ENCODE measurements around the gene CSTA. TPM values are rescaled to one million over a fixed set of nuclear protein-coding genes. Genes with fewer than 3 reads are reported as not detected.

The CSTA gene
- polyA plus RNA-seq, 3 donors: 211 to 582 (median 515) TPM

- Mint-ChIP-seq H3K27ac (peak overlapping the region in 1 of 7 donors; percentile 10), H3K4me3 (no peak overlapping the region), H3K27me3 (ENCODE audit: low read depth in 3 of 3) (peaks cover 0 to 2% (median 0%) of the 10 kb centered on the region in 3 donors), H3K4me1 (peaks cover 42% of the 10 kb centered on the region), H3K36me3 (peaks cover 15 to 19% of the 10 kb centered on the region in 2 donors), H3K9me3 (peaks cover 0 to 3% (median 0%) of the 10 kb centered on the region in 7 donors)
- no peak overlapping the region for H3K4me2 ChIP-seq (replicated peaks; ENCODE audit: extremely low read depth, low read length, poor library complexity, severe bottlenecking)
- H3K9ac ChIP-seq (ENCODE audit: insufficient read depth, low read length, poor library complexity, severe bottlenecking): no peak overlapping the region
- peaks cover 13% of the 10 kb centered on the region for H4K20me1 ChIP-seq (ENCODE audit: insufficient read depth, low read length)
- H3K79me2 ChIP-seq (ENCODE audit: insufficient read depth, low read length): peaks cover 6% of the 10 kb centered on the region
- intact Hi-C loops (cut with micrococcal nuclease): no loop called here
- H3K4me3 ChIP-seq (replicated peaks in 1 of 3; ENCODE audit: low read depth in 2 of 3, low read length in 3 of 3): no peak overlapping the region
- no peak overlapping the region for H3K27ac ChIP-seq (ENCODE audit: low read depth in 1 of 2, low read length in 2 of 2)
- TF ChIP-seq CTCF (IDR thresholded peaks at IDR 0.05): no peak
- H3K27me3 ChIP-seq (ENCODE audit: control insufficient read depth in 2 of 2, insufficient read depth in 2 of 2, low read length in 2 of 2): no peaks in the 10 kb centered on the region
- no CpG with 5 or more reads among the region's 2 CpGs for WGBS (ENCODE audit: insufficient coverage)
- no peak overlapping the region for H2AFZ ChIP-seq (ENCODE audit: insufficient read depth, low read depth, low read length, poor library complexity, severe bottlenecking)
- no peak for DNase-seq
- H3K36me3 ChIP-seq (replicated peaks in 1 of 2; ENCODE audit: control insufficient read depth in 1 of 2, insufficient read depth in 2 of 2, low read length in 2 of 2): peaks cover 0 to 19% of the 10 kb centered on the region in 2 donors
- peaks cover 20 to 21% of the 10 kb centered on the region in 2 donors for H3K4me1 ChIP-seq (ENCODE audit: control insufficient read depth in 1 of 2, insufficient read depth in 2 of 2, low read length in 2 of 2)
- no peaks in the 10 kb centered on the region for H3K9me3 ChIP-seq (replicated peaks in 1 of 2; ENCODE audit: control insufficient read depth in 1 of 2, insufficient read depth in 1 of 2, low read length in 2 of 2)
Observed at GRCh38 chr3:122353215-122353614, 28.2 kb downstream of the CSTA start.

DNA sequence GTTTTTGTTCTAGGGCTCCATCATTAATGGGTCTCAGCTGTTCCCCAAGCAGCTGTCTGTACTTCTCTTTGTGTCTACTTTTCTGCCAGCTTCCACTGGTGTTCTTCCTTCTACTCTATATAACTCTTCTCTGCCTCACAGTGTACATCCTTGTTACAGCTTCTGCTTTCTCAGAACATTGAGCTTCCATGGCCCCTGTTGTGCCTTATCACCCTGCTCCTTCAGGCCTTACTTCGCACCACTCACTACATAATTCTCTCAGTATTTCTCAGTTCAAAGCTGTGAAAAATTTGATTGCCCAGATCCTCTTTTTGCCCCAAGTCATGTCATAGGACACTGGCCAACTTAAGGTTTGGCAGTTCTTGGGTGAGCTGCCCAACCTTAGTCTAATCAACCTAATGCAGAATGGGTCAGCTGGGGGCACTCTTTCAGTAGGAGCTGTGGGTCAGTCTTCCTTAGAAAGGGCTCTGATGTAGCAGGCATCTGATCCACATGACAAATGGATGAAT is 28.9 kb downstream of the CSTA start:
- intact Hi-C loops (cut with micrococcal nuclease): no loop called here
- Histone ChIP-seq H3K4me2 (replicated peaks; ENCODE audit: extremely low read depth, low read length, poor library complexity, severe bottlenecking) (no peak overlapping the region), H3K9me3 (replicated peaks in 1 of 2; ENCODE audit: control insufficient read depth in 1 of 2, insufficient read depth in 1 of 2, low read length in 2 of 2) (no peaks in the 10 kb centered on the region), H3K36me3 (replicated peaks in 1 of 2; ENCODE audit: control insufficient read depth in 1 of 2, insufficient read depth in 2 of 2, low read length in 2 of 2) (peaks cover 0 to 24% of the 10 kb centered on the region in 2 donors), H3K9ac (ENCODE audit: insufficient read depth, low read length, poor library complexity, severe bottlenecking) (no peak overlapping the region), H3K27ac (ENCODE audit: low read depth in 1 of 2, low read length in 2 of 2) (no peak overlapping the region), H2AFZ (ENCODE audit: insufficient read depth, low read depth, low read length, poor library complexity, severe bottlenecking) (no peak overlapping the region), H3K27me3 (ENCODE audit: control insufficient read depth in 2 of 2, insufficient read depth in 2 of 2, low read length in 2 of 2) (no peaks in the 10 kb centered on the region), H3K79me2 (ENCODE audit: insufficient read depth, low read length) (peaks cover 6% of the 10 kb centered on the region), H3K4me3 (replicated peaks in 1 of 3; ENCODE audit: low read depth in 2 of 3, low read length in 3 of 3) (no peak overlapping the region), H4K20me1 (ENCODE audit: insufficient read depth, low read length) (peaks cover 13% of the 10 kb centered on the region), H3K4me1 (ENCODE audit: control insufficient read depth in 1 of 2, insufficient read depth in 2 of 2, low read length in 2 of 2) (peaks cover 27% of the 10 kb centered on the region in 2 donors)
- peaks cover 49% of the 10 kb centered on the region for H3K4me1 Mint-ChIP-seq
- H3K4me3 Mint-ChIP-seq: no peak overlapping the region
- H3K36me3 Mint-ChIP-seq: peaks cover 17 to 24% of the 10 kb centered on the region in 2 donors
- peaks cover 0 to 2% (median 0%) of the 10 kb centered on the region in 3 donors for H3K27me3 Mint-ChIP-seq (ENCODE audit: low read depth in 3 of 3)
- DNase-seq: no peak
- peaks cover 0 to 3% (median 0%) of the 10 kb centered on the region in 7 donors for H3K9me3 Mint-ChIP-seq
- WGBS (ENCODE audit: insufficient coverage): 100% methylated on average over 1 of the region's 1 CpG
- no peak for TF ChIP-seq CTCF (IDR thresholded peaks at IDR 0.05)
- peak overlapping the region in 3 of 7 donors; percentile 3 to 49 (median 12) for H3K27ac Mint-ChIP-seq

Measured in CD14-positive monocyte (primary cell).